ENCODE results near the gene UBE3B. TPM values are rescaled to one million over a fixed set of nuclear protein-coding genes. Genes with fewer than 3 reads are reported as not detected.

UBE3B gene
- total RNA-seq, 4 donors from 2014 or later = 53.2 to 94.1 (median 61.6) TPM

DNA sequence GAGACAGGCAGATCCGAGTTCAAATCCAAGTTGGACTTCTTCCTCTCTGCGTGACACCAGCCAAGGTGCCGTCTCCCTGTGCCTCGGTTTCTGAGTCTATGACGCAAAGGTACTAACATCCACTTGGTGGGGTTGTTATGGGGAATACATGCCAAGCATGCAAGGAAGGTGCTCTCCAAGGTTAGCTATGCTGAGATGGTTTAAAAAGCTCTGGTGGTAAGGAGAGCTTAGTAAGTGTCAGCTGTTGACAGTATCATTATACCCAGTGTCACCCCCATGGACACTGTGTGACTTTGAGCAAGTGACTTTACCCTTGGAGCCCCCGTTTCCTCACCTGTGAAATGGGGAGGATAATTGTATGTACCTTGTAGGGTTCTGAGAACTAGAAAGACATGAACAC lies 73.7 kb downstream of the UBE3B start:
- Histone ChIP-seq H3K36me3 (no peaks in the 10 kb centered on the region), H3K9me3 (no peaks in the 10 kb centered on the region), H3K27me3 (peaks cover 21% of the 10 kb centered on the region), H3K4me1 (peaks cover 12% of the 10 kb centered on the region), H3K4me3 (no peak overlapping the region), H3K27ac (no peak overlapping the region)
- TF ChIP-seq POLR2A (IDR thresholded peaks at IDR 0.05) (no peak), EP300 (IDR thresholded peaks at IDR 0.05) (no peak), POLR2AphosphoS5 (IDR thresholded peaks at IDR 0.05) (no peak), CTCF (IDR thresholded peaks at IDR 0.05) (no peak)
- 91% methylated on average over 6 of the region's 6 CpGs for WGBS
- DNase-seq (ENCODE audit: low spot score in 2 of 2) = no peak

GRCh38 chr12:109552971-109553370 lies 75.5 kb downstream of the UBE3B start:
- 77% methylated on average over 4 of the region's 4 CpGs for WGBS
- no peak overlapping the region for H3K27ac ChIP-seq
- peaks cover 12% of the 10 kb centered on the region for H3K4me1 ChIP-seq
- H3K36me3 ChIP-seq = peaks cover 13% of the 10 kb centered on the region
- no peaks in the 10 kb centered on the region for H3K9me3 ChIP-seq
- no peak for DNase-seq (ENCODE audit: low spot score in 2 of 2)
- no peak overlapping the region for H3K4me3 ChIP-seq
- peaks cover 10% of the 10 kb centered on the region for H3K27me3 ChIP-seq
- no peak for TF ChIP-seq POLR2A (IDR thresholded peaks at IDR 0.05)
- TF ChIP-seq EP300 (IDR thresholded peaks at IDR 0.05) = no peak
- no peak for TF ChIP-seq CTCF (IDR thresholded peaks at IDR 0.05)
- TF ChIP-seq POLR2AphosphoS5 (IDR thresholded peaks at IDR 0.05) = no peak

- Histone ChIP-seq H3K4me1 (peaks cover 12% of the 10 kb centered on the region), H3K4me3 (no peak overlapping the region), H3K27me3 (peaks cover 10% of the 10 kb centered on the region), H3K27ac (no peak overlapping the region), H3K36me3 (peaks cover 18% of the 10 kb centered on the region), H3K9me3 (no peaks in the 10 kb centered on the region)
- 42% methylated on average over 7 of the region's 7 CpGs for WGBS
- TF ChIP-seq EP300 (IDR thresholded peaks at IDR 0.05) (no peak), POLR2A (IDR thresholded peaks at IDR 0.05) (no peak), POLR2AphosphoS5 (IDR thresholded peaks at IDR 0.05) (no peak), CTCF (IDR thresholded peaks at IDR 0.05) (no peak)
- DNase-seq (ENCODE audit: low spot score in 2 of 2) = no peak
Observed at GRCh38 chr12:109553483-109553882, 76.0 kb downstream of the UBE3B start.

- no peak for DNase-seq (ENCODE audit: low spot score in 2 of 2)
- peaks cover 12% of the 10 kb centered on the region for H3K4me1 ChIP-seq
- peaks cover 24% of the 10 kb centered on the region for H3K36me3 ChIP-seq
- H3K4me3 ChIP-seq = no peak overlapping the region
- WGBS = 58% methylated on average over 9 of the region's 16 CpGs
- H3K27ac ChIP-seq = no peak overlapping the region
- H3K27me3 ChIP-seq = peaks cover 10% of the 10 kb centered on the region
- no peaks in the 10 kb centered on the region for H3K9me3 ChIP-seq
- TF ChIP-seq EP300 (IDR thresholded peaks at IDR 0.05) (no peak), POLR2AphosphoS5 (IDR thresholded peaks at IDR 0.05) (no peak), CTCF (IDR thresholded peaks at IDR 0.05) (no peak), POLR2A (IDR thresholded peaks at IDR 0.05) (no peak)
Observed at GRCh38 chr12:109553906-109554500, 76.6 kb downstream of the UBE3B start.

DNA sequence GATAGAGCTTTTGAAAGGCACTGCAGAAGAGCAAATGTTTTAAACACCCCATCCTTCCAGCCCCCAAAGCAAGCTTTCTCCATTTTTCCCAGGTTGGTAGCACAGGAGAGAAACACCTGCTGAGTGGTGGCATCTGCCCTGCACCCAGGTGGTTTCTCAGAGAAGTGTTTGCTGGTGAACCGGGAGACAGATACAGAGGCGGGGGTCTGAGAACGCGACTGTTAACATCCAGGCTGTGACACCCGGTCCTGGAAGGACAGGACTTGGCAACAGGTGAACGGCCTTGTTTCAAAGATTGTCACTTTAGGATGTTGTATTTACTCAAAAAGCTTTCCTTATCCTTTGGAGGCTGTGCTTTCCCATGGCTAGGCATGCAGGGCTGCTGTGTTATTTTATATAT lies 77.3 kb downstream of the UBE3B start:
- Histone ChIP-seq H3K27me3 (peaks cover 9% of the 10 kb centered on the region), H3K4me3 (no peak overlapping the region), H3K4me1 (peaks cover 12% of the 10 kb centered on the region), H3K27ac (no peak overlapping the region), H3K36me3 (peaks cover 31% of the 10 kb centered on the region), H3K9me3 (no peaks in the 10 kb centered on the region)
- WGBS = 72% methylated on average over 6 of the region's 6 CpGs
- TF ChIP-seq POLR2A (IDR thresholded peaks at IDR 0.05) = no peak
- TF ChIP-seq POLR2AphosphoS5 (IDR thresholded peaks at IDR 0.05) = no peak
- TF ChIP-seq CTCF (IDR thresholded peaks at IDR 0.05) = no peak
- no peak for TF ChIP-seq EP300 (IDR thresholded peaks at IDR 0.05)
- DNase-seq (ENCODE audit: low spot score in 2 of 2) = no peak
